Activated B cell treated with CpG ODN at 0.5 μM for 24 hours (primary cell): ENCODE measurements around the gene SOCS4. TPM values are rescaled to one million over a fixed set of nuclear protein-coding genes. Genes with fewer than 3 reads are reported as not detected.
"Not testable (repeated sequence)": the region's sequence is repeated elsewhere in the genome, so short reads cannot be mapped to it uniquely, and the experiment has no call there.

Source experiments
- ATAC-seq: fragments of 200-7000 bp; cut with Tn5 transposase; one replicate; pipeline ENCODE4 v1.10.0; 2021; ENCODE audit warnings: low read depth, mild to moderate bottlenecking, moderate library complexity
- CTCF ChIA-PET: fragments of 350-600 bp; sonication (Branson Sonifier 250); formaldehyde crosslinking; loops from one replicate; lab custom pipeline; 2021; ENCODE audit warnings: antibody characterized with exemption; lab: Charles Lee
- POLR2A ChIA-PET: fragments of 350-600 bp; sonication (Branson Sonifier 250); formaldehyde crosslinking; loops from one replicate; lab custom pipeline; 2021; ENCODE audit warnings: antibody characterized with exemption; lab: Charles Lee
- DNase-seq: peaks from one replicate; pipeline ENCODE4 v3.0.0; 2022
- H3K27ac Mint-ChIP-seq: one replicate; pipeline ENCODE4 v1.8.0; 2020; ENCODE audit warnings: mixed read lengths
- H3K27me3 Mint-ChIP-seq: one replicate; pipeline ENCODE4 v1.8.0; 2021; ENCODE audit warnings: mixed read lengths
- H3K36me3 Mint-ChIP-seq: one replicate; pipeline ENCODE4 v1.8.0; 2021; ENCODE audit warnings: low read depth, mixed read lengths
- H3K4me1 Mint-ChIP-seq: one replicate; pipeline ENCODE4 v1.8.0; 2021; ENCODE audit warnings: mixed read lengths
- H3K4me3 Mint-ChIP-seq: one replicate; pipeline ENCODE4 v1.8.0; 2020; ENCODE audit warnings: mild to moderate bottlenecking, mixed read lengths
- H3K9me3 Mint-ChIP-seq: one replicate; pipeline ENCODE4 v1.8.0; 2020; ENCODE audit warnings: mixed read lengths
- CTCF ChIP-seq: fragments of 200-600 bp; IDR thresholded peaks from one replicate; pipeline ENCODE4 v1.8.0; 2022; ENCODE audit warnings: antibody characterized with exemption, mild to moderate bottlenecking
- intact Hi-C: fragments of 100-400 bp; cut with micrococcal nuclease; formaldehyde crosslinking; loops from one replicate; pipeline ENCODE4 v1.15.1; 2024
- total RNA-seq: library from RNA; stranded (reverse); gene quantifications from 2 replicates; pipeline ENCODE4 v1.2.3, GENCODE V29; 2022

Gene SOCS4
- total RNA-seq, 1 donor from 2014 or later, result 30.3 TPM

GRCh38 chr14:55073856-55074255, 46.8 kb downstream of the SOCS4 start:
- POLR2A ChIA-PET, result interaction anchor here (1.7 to 4.1 kb wide), 3 partner anchors 22 to 56 kb away, joined by 6 to 112 read pairs (median 32); partner anchors contain the start of genes LGALS3 and MAPK1IP1L
- peaks cover 66% of the 10 kb centered on the region for H3K4me1 Mint-ChIP-seq
- intact Hi-C loops, result loop anchor here (5.0 kb wide), 1 partner anchor 172 kb away; the partner anchor contains the start of gene GCH1
- no peak for TF ChIP-seq CTCF
- CTCF ChIA-PET, result interaction anchor here (1.8 kb wide), 1 partner anchor 23 kb away, joined by 7 read pairs; the partner anchor contains the start of gene MAPK1IP1L
- ATAC-seq (no peak), DNase-seq (no peak)
- H3K27me3 Mint-ChIP-seq, result no peaks in the 10 kb centered on the region
- H3K9me3 Mint-ChIP-seq, result no peaks in the 10 kb centered on the region
- H3K36me3 Mint-ChIP-seq, result no peaks in the 10 kb centered on the region
- no peak overlapping the region for H3K4me3 Mint-ChIP-seq
- peak overlapping the region; percentile 98 for H3K27ac Mint-ChIP-seq

- ChIA-PET POLR2A (interaction anchor here (0.5 to 1.7 kb wide), 5 partner anchors 19 to 141 kb away, joined by 3 to 6 read pairs (median 3); partner anchors contain the start of gene MAPK1IP1L), CTCF (interaction anchor here (1.8 kb wide), 1 partner anchor 24 kb away, joined by 7 read pairs; the partner anchor contains the start of gene MAPK1IP1L)
- Mint-ChIP-seq H3K27me3 (no peaks in the 10 kb centered on the region), H3K27ac (peak overlapping the region; percentile 98), H3K9me3 (no peaks in the 10 kb centered on the region), H3K36me3 (no peaks in the 10 kb centered on the region), H3K4me1 (peaks cover 65% of the 10 kb centered on the region), H3K4me3 (peak overlapping the region; percentile 69)
- no peak for TF ChIP-seq CTCF
- DNase-seq (no peak), ATAC-seq (peak; percentile 4)
- intact Hi-C loops, result loop anchor here (5.0 kb wide), 1 partner anchor 172 kb away; the partner anchor contains the start of gene GCH1
Measured at GRCh38 chr14:55074662-55075061, 47.6 kb downstream of the SOCS4 start.

GRCh38 chr14:55075628-55076175, 48.7 kb downstream of the SOCS4 start:
- no peak for ATAC-seq
- CTCF ChIA-PET, result interaction anchor here (1.8 kb wide), 1 partner anchor 25 kb away, joined by 7 read pairs; the partner anchor contains the start of gene MAPK1IP1L
- Mint-ChIP-seq H3K27me3 (no peaks in the 10 kb centered on the region), H3K9me3 (no peaks in the 10 kb centered on the region), H3K4me1 (peaks cover 55% of the 10 kb centered on the region), H3K27ac (no peak overlapping the region), H3K4me3 (no peak overlapping the region), H3K36me3 (no peaks in the 10 kb centered on the region)
- TF ChIP-seq CTCF, result no peak
- no peak for DNase-seq
- intact Hi-C loops, result no loop called here
- POLR2A ChIA-PET, result interaction anchor here (0.6 to 1.7 kb wide), 2 partner anchors 24 to 299 kb away, joined by 3 to 6 read pairs; partner anchors contain the start of gene MAPK1IP1L

- no peaks in the 10 kb centered on the region for H3K36me3 Mint-ChIP-seq
- CTCF ChIA-PET, result interaction anchor here (1.7 kb wide), 1 partner anchor 16 kb away, joined by 5 read pairs; no protein-coding TSS in a partner anchor
- DNase-seq, result no peak
- POLR2A ChIA-PET, result interaction anchor here (2.3 kb wide), 1 partner anchor 26 kb away, joined by 9 read pairs; the partner anchor contains the start of gene MAPK1IP1L
- peaks cover 38% of the 10 kb centered on the region for H3K4me1 Mint-ChIP-seq
- ATAC-seq, result no peak
- H3K4me3 Mint-ChIP-seq, result no peak overlapping the region
- H3K27ac Mint-ChIP-seq, result no peak overlapping the region
- intact Hi-C loops, result no loop called here
- no peaks in the 10 kb centered on the region for H3K9me3 Mint-ChIP-seq
- TF ChIP-seq CTCF, result no peak
- H3K27me3 Mint-ChIP-seq, result no peaks in the 10 kb centered on the region
Measured at GRCh38 chr14:55077170-55078151, 50.4 kb downstream of the SOCS4 start.

GRCh38 chr14:55079961-55080360, 52.9 kb downstream of the SOCS4 start:
- POLR2A ChIA-PET, result interaction anchor here (0.7 to 0.8 kb wide), 2 partner anchors 29 to 608 kb away, joined by 3 read pairs; partner anchors contain the start of gene MAPK1IP1L
- ATAC-seq, H3K36me3 Mint-ChIP-seq, H3K9me3 Mint-ChIP-seq, H3K4me3 Mint-ChIP-seq, CTCF ChIA-PET, H3K27ac Mint-ChIP-seq, DNase-seq, H3K27me3 Mint-ChIP-seq, intact Hi-C loops: not testable (repeated sequence)
- peaks cover 15% of the 10 kb centered on the region for H3K4me1 Mint-ChIP-seq
